H1 (cell line): ENCODE measurements around the gene TMCC1. TPM values are rescaled to one million over a fixed set of nuclear protein-coding genes. Genes with fewer than 3 reads are reported as not detected.

Source experiments
- CTCF ChIA-PET: fragments of 300-600 bp; sonication (Branson Sonifier 250); formaldehyde crosslinking; loops from one replicate; lab custom pipeline; 2021; ENCODE audit not compliant: partially characterized antibody; lab: Charles Lee
- POLR2A ChIA-PET: fragments of 300-600 bp; sonication (Branson Sonifier 250); formaldehyde crosslinking; loops from one replicate; lab custom pipeline; 2021; ENCODE audit warnings: inconsistent platforms; ENCODE audit not compliant: partially characterized antibody; lab: Charles Lee
- DNase-seq, 2 experiments: peaks; one replicate each; pipeline versions ENCODE4 v3.0.0 to v3.0.0-alpha.2; 2010 to 2022; ENCODE audit warnings: low spot score in 2 of 2, low read depth in 1 of 2, mixed read lengths in 1 of 2
- FAIRE-seq: peaks from 2 replicates; lab custom pipeline; 2011; peaks lifted over from hg19 to GRCh38; lab: Jason Lieb, UNC
- H2AFZ ChIP-seq: 2 replicates; pipeline ENCODE4 v1.8.1; 2012; ENCODE audit warnings: low read length, inconsistent platforms
- H2AK5ac ChIP-seq: 2 replicates; pipeline ENCODE4 v1.6.1; 2013; ENCODE audit warnings: low read depth, low read length
- H2BK120ac ChIP-seq: replicated peaks from 2 replicates; pipeline ENCODE3; 2013; ENCODE audit warnings: low read depth, low read length, inconsistent platforms
- H2BK12ac ChIP-seq: 2 replicates; pipeline ENCODE4 v1.6.1; 2013; ENCODE audit warnings: low read depth, low read length
- H2BK15ac ChIP-seq: 2 replicates; pipeline ENCODE4 v1.6.1; 2013; ENCODE audit warnings: low read length
- H2BK20ac ChIP-seq: 2 replicates; pipeline ENCODE4 v1.6.1; 2013; ENCODE audit warnings: low read length
- H2BK5ac ChIP-seq: 2 replicates; pipeline ENCODE4 v1.6.1; 2013; ENCODE audit warnings: low read depth, low read length
- H3K14ac ChIP-seq: 2 replicates; pipeline ENCODE4 v1.6.1; 2013; ENCODE audit warnings: inconsistent platforms; ENCODE audit not compliant: insufficient read length
- H3K18ac ChIP-seq: 2 replicates; pipeline ENCODE4 v1.6.1; 2013; ENCODE audit warnings: low read length; ENCODE audit errors: extremely low read depth
- H3K23ac ChIP-seq: 2 replicates; pipeline ENCODE4 v1.6.1; 2013; ENCODE audit warnings: inconsistent platforms; ENCODE audit not compliant: insufficient read length
- H3K23me2 ChIP-seq: 2 replicates; pipeline ENCODE4 v1.6.1; 2013; ENCODE audit warnings: low read depth, low read length
- H3K27ac ChIP-seq: 2 replicates; pipeline ENCODE4 v1.6.1; 2011; ENCODE audit warnings: low read depth, low read length, inconsistent platforms
- H3K27me3 ChIP-seq, 4 experiments: replicated peaks in 1 of 4; 1 replicate in 1 of 4; 2 replicates in 3 of 4; pipeline versions ENCODE4 v1.6.1 to v1.8.1; 2011 to 2013; ENCODE audit warnings: low read length in 3 of 4, mild to moderate bottlenecking in 3 of 4, inconsistent platforms in 2 of 4, mixed read lengths in 2 of 4, moderate library complexity in 1 of 4; ENCODE audit not compliant: control insufficient read depth in 3 of 4, insufficient read depth in 3 of 4; ENCODE audit errors: extremely low read depth in 1 of 4
- H3K36me3 ChIP-seq, 4 experiments: 2 replicates each; pipeline versions ENCODE4 v1.6.1 to v1.8.1; 2011 to 2013; ENCODE audit warnings: mild to moderate bottlenecking in 4 of 4, low read length in 3 of 4, moderate library complexity in 2 of 4, control low read depth in 1 of 4, inconsistent platforms in 1 of 4; ENCODE audit not compliant: insufficient read depth in 4 of 4, control insufficient read depth in 2 of 4
- H3K4ac ChIP-seq: replicated peaks from 2 replicates; pipeline ENCODE3; 2013; ENCODE audit warnings: low read length, low read depth, mixed read lengths, inconsistent platforms; ENCODE audit not compliant: insufficient read length
- H3K4me1 ChIP-seq, 4 experiments: replicated peaks in 1 of 4; 1 replicate in 1 of 4; 2 replicates in 3 of 4; pipeline versions ENCODE4 v1.6.1 to v1.8.1; 2011 to 2013; ENCODE audit warnings: low read length in 3 of 4, inconsistent platforms in 2 of 4, mixed read lengths in 1 of 4; ENCODE audit not compliant: insufficient read depth in 4 of 4, control insufficient read depth in 3 of 4
- H3K4me2 ChIP-seq, 2 experiments: 2 replicates each; pipeline versions ENCODE4 v1.6.1 to v1.8.1; 2011 to 2013; ENCODE audit warnings: low read depth in 2 of 2, low read length in 2 of 2, control low read depth in 1 of 2, inconsistent platforms in 1 of 2, mild to moderate bottlenecking in 1 of 2; ENCODE audit not compliant: insufficient read depth in 1 of 2
- H3K4me3 ChIP-seq, 4 experiments: fragments of 200-600, 300-600 bp in 1 of 4; sonication (generic), shearing (Covaris generic), sonication (Bioruptor Twin) in 1 of 4; 2 replicates each; pipeline versions ENCODE4 v1.5.1 to v1.8.1; 2011 to 2016; ENCODE audit warnings: low read length in 4 of 4, low read depth in 3 of 4, control low read depth in 2 of 4, inconsistent platforms in 2 of 4, mild to moderate bottlenecking in 2 of 4, mixed read lengths in 1 of 4, moderate library complexity in 1 of 4; ENCODE audit not compliant: insufficient read depth in 2 of 4; ENCODE audit errors: extremely low read depth in 1 of 4
- H3K56ac ChIP-seq: replicated peaks from 2 replicates; pipeline ENCODE3; 2013; ENCODE audit warnings: low read depth, mild to moderate bottlenecking, mixed read lengths, low read length, inconsistent platforms; ENCODE audit not compliant: insufficient read length
- H3K79me1 ChIP-seq: 2 replicates; pipeline ENCODE4 v1.6.1; 2013; ENCODE audit warnings: low read depth, low read length, control low read depth
- H3K79me2 ChIP-seq, 2 experiments: 2 replicates each; pipeline versions ENCODE4 v1.6.1 to v1.8.1; 2012 to 2013; ENCODE audit warnings: low read length in 2 of 2, mild to moderate bottlenecking in 2 of 2, inconsistent platforms in 1 of 2; ENCODE audit not compliant: insufficient read depth in 2 of 2, control insufficient read depth in 1 of 2
- H3K9ac ChIP-seq, 4 experiments: replicated peaks in 1 of 4; 1 replicate in 1 of 4; 2 replicates in 3 of 4; pipeline versions ENCODE4 v1.6.1 to v1.8.1; 2011 to 2013; ENCODE audit warnings: low read depth in 3 of 4, low read length in 3 of 4, control low read depth in 2 of 4, mild to moderate bottlenecking in 2 of 4, moderate library complexity in 2 of 4, inconsistent platforms in 1 of 4; ENCODE audit errors: extremely low read depth in 1 of 4
- H3K9me3 ChIP-seq, 2 experiments: 2 replicates each; pipeline versions ENCODE4 v1.6.1 to v1.8.1; 2012 to 2013; ENCODE audit warnings: mild to moderate bottlenecking in 2 of 2, moderate library complexity in 2 of 2, control low read depth in 1 of 2, inconsistent platforms in 1 of 2, low read depth in 1 of 2, low read length in 1 of 2, mixed read lengths in 1 of 2; ENCODE audit not compliant: insufficient read depth in 2 of 2
- H4K20me1 ChIP-seq, 2 experiments: replicated peaks in 1 of 2; 2 replicates each; pipeline versions ENCODE3 to v1.8.1; 2011 to 2013; ENCODE audit warnings: inconsistent platforms in 2 of 2, low read length in 2 of 2, mild to moderate bottlenecking in 1 of 2; ENCODE audit not compliant: insufficient read depth in 2 of 2, control insufficient read depth in 1 of 2
- H4K5ac ChIP-seq: 2 replicates; pipeline ENCODE4 v1.6.1; 2013; ENCODE audit warnings: low read length, low read depth, mixed read lengths, inconsistent platforms; ENCODE audit not compliant: insufficient read length
- H4K8ac ChIP-seq: 2 replicates; pipeline ENCODE4 v1.8.0; 2013; ENCODE audit warnings: mild to moderate bottlenecking, moderate library complexity, low read length, inconsistent platforms; ENCODE audit not compliant: insufficient read depth; ENCODE audit errors: extremely low read depth
- H4K91ac ChIP-seq: replicated peaks from 2 replicates; pipeline ENCODE3; 2013; ENCODE audit warnings: low read length, mixed read lengths, inconsistent platforms; ENCODE audit not compliant: insufficient read length
- ATF3 ChIP-seq: IDR thresholded peaks from 2 replicates; pipeline ENCODE4 v1.6.1; 2011; ENCODE audit warnings: low read depth, mild to moderate bottlenecking, low read length; ENCODE audit not compliant: insufficient read depth
- CBX5 ChIP-seq: fragments of 300-800, 300-1000 bp; sonication (generic); IDR thresholded peaks from 2 replicates; pipeline ENCODE4 v1.7.1; 2016; ENCODE audit warnings: antibody characterized with exemption, low read length, low read depth
- KDM1A ChIP-seq: fragments of 200-600, 300-600 bp; sonication (generic); IDR thresholded peaks from 2 replicates; pipeline ENCODE4 v1.7.1; 2016; ENCODE audit warnings: mild to moderate bottlenecking, low read length, borderline replicate concordance
- SIRT6 ChIP-seq: IDR thresholded peaks from one replicate; pipeline ENCODE4 v1.7.1; 2012; ENCODE audit warnings: low read length, inconsistent platforms
- SP4 ChIP-seq: IDR thresholded peaks from 2 replicates; pipeline ENCODE4 v1.6.1; 2012; ENCODE audit warnings: low read length, inconsistent platforms
- WGBS, 2 experiments: shearing (Covaris generic) in 1 of 2; methylation state at CpG; one replicate each; pipeline versions ENCODE4 v1.1.6 to v1.1.7; 2013 to 2015; ENCODE audit warnings: low lambda C conversion rate in 2 of 2, mixed read lengths in 2 of 2, inconsistent platforms in 1 of 2, low coverage in 1 of 2, missing lambda C conversion rate in 1 of 2; ENCODE audit not compliant: insufficient replicate concordance in 2 of 2, insufficient coverage in 1 of 2, insufficient read length in 1 of 2; ENCODE audit errors: extremely low coverage in 1 of 2, missing lambda C conversion rate in 1 of 2; 5-methylcytosine and 5-hydroxymethylcytosine counted together
- polyA plus RNA-seq, 7 experiments: library from polyadenylated mRNA; depleted of rRNA in 3 of 7; stranded (reverse) in 5 of 7; unstranded in 2 of 7; fragments of >200 nt in 5 of 7; fragments of 200-250 nt in 2 of 7; gene quantifications; 1 replicate in 5 of 7; 2 replicates in 1 of 7; 4 replicates in 1 of 7; pipeline versions ENCODE4 v1.2.1 to v1.2.3, GENCODE V29; 2011 to 2013; ENCODE audit warnings: missing spikeins in 2 of 7, mixed read lengths in 2 of 7
- total RNA-seq: library from RNA; stranded (reverse); fragmentation: NEBNext Ultra II Directional; extraction: Animal tissue kit (Norgen Biotek cat#: 25700); gene quantifications from 2 replicates; pipeline ENCODE4 v1.2.1, GENCODE V29; 2021

TMCC1 gene
- total and polyA plus RNA-seq, 2 of the 8 experiments (the other 6 are each of a cell fraction or from before 2014, with no cell fraction given) = 10.4 to 27.1 TPM

DNA sequence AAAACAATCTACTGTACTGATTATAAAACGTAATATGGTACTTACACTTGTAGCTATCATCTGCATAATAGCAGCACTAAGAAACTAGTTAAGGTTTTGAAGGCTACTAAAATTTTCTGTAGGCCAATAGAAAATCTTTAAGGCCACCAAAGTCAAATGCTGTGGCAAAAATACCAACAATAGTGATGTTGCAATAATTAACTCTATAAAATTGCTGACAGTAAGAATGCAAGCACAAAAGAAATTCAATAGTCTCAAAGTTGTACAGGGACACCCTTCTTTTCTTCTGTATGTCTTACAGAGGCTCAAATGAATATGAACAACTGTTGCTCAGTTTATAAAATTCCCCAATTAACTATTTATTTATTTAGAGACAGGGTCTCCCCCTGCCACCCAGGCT lies 62.0 kb downstream of the TMCC1 start:
- Histone ChIP-seq H3K36me3 (no peaks in the 10 kb centered on the region), H4K91ac (no peak overlapping the region), H3K4me1 (peaks cover 0 to 2% (median 0%) of the 10 kb centered on the region in 4 experiments; a peak in 2 of 7 replicates), H3K14ac (no peak overlapping the region), H3K56ac (no peak overlapping the region), H2BK120ac (no peak overlapping the region), H2BK12ac (no peak overlapping the region), H3K27ac (no peak overlapping the region), H3K79me1 (peaks cover 5% of the 10 kb centered on the region; the same call in 1 of the 2 replicates), H3K23me2 (no peaks in the 10 kb centered on the region), H3K27me3 (no peaks in the 10 kb centered on the region), H2AK5ac (no peak overlapping the region), H3K79me2 (peaks cover 0 to 14% of the 10 kb centered on the region in 2 experiments; a peak in 1 of 4 replicates), H2AFZ (no peak overlapping the region), H3K4ac (no peak overlapping the region), H3K4me2 (no peak overlapping the region), H2BK15ac (no peak overlapping the region), H3K9ac (no peak overlapping the region), H4K20me1 (peaks cover 0 to 2% of the 10 kb centered on the region in 2 experiments), H3K23ac (no peak overlapping the region), H3K4me3 (no peak overlapping the region), H2BK20ac (no peak overlapping the region), H3K9me3 (no peaks in the 10 kb centered on the region), H4K8ac (no peak overlapping the region), H2BK5ac (no peak overlapping the region), H4K5ac (no peak overlapping the region), H3K18ac (no peak overlapping the region)
- DNase-seq (no peak), FAIRE-seq (no peak)
- 83% methylated on average over 1 of the region's 1 CpG; no CpG with 5 or more reads in 1 of the 2 experiments for WGBS, 2 experiments
- ChIA-PET CTCF (interaction anchor here (0.7 to 9.8 kb wide), 12 partner anchors 9 to 1483 kb away, joined by 3 to 149 read pairs (median 4); no protein-coding TSS in a partner anchor), POLR2A (no interaction called here)
- TF ChIP-seq SP4 = no peak
- TF ChIP-seq KDM1A = no peak
- no peak for TF ChIP-seq CBX5
- TF ChIP-seq ATF3 = no peak
- TF ChIP-seq SIRT6 = no peak
